Activated naive CD4-positive, alpha-beta T cell treated with anti-CD3 and anti-CD28 coated beads, Interleukin-2, amount 10 ng/mL, durations not matched to agents 7 days and 5 days (primary cell): ENCODE measurements around the gene BACE2.
"Not testable (repeated sequence)": the region's sequence is repeated elsewhere in the genome, so short reads cannot be mapped to it uniquely, and the experiment has no call there.

Experiments used
- CTCF ChIA-PET: fragments of 350-600 bp; sonication (Branson Sonifier 250); formaldehyde crosslinking; loops from one replicate; lab custom pipeline; 2021; ENCODE audit warnings: antibody characterized with exemption; lab: Charles Lee
- DNase-seq: peaks from one replicate; pipeline ENCODE4 v3.0.0-alpha.2; 2020
- H3K27ac Mint-ChIP-seq: one replicate; pipeline ENCODE4 v1.8.0; 2021; ENCODE audit warnings: mild to moderate bottlenecking, moderate library complexity, mixed read lengths
- H3K27me3 Mint-ChIP-seq: one replicate; pipeline ENCODE4 v1.8.0; 2021; ENCODE audit warnings: mild to moderate bottlenecking, mixed read lengths
- H3K36me3 Mint-ChIP-seq: one replicate; pipeline ENCODE4 v1.8.0; 2021; ENCODE audit warnings: mixed read lengths
- H3K4me1 Mint-ChIP-seq: one replicate; pipeline ENCODE4 v1.8.0; 2021; ENCODE audit warnings: mixed read lengths
- H3K4me3 Mint-ChIP-seq: one replicate; pipeline ENCODE4 v1.8.0; 2021; ENCODE audit warnings: mild to moderate bottlenecking, moderate library complexity, mixed read lengths
- H3K9me3 Mint-ChIP-seq: one replicate; pipeline ENCODE4 v1.8.0; 2021; ENCODE audit warnings: mixed read lengths

The BACE2 gene

GRCh38 chr21:41182547-41182946 lies 14.6 kb downstream of the BACE2 start:
- Mint-ChIP-seq H3K4me1 (no peaks in the 10 kb centered on the region), H3K27ac (no peak overlapping the region), H3K4me3 (no peak overlapping the region), H3K27me3 (peaks cover 16% of the 10 kb centered on the region), H3K9me3 (no peaks in the 10 kb centered on the region), H3K36me3 (no peaks in the 10 kb centered on the region)
- CTCF ChIA-PET, result interaction anchor here (0.6 kb wide), 1 partner anchor 13 kb away, joined by 4 read pairs; no protein-coding TSS in a partner anchor
- no peak for DNase-seq

GRCh38 chr21:41183575-41183974 lies 15.6 kb downstream of the BACE2 start:
- no peak for DNase-seq
- Mint-ChIP-seq H3K27me3 (peaks cover 11% of the 10 kb centered on the region), H3K36me3 (no peaks in the 10 kb centered on the region), H3K27ac (no peak overlapping the region), H3K9me3 (no peaks in the 10 kb centered on the region), H3K4me1 (no peaks in the 10 kb centered on the region), H3K4me3 (no peak overlapping the region)
- CTCF ChIA-PET, result no interaction called here

- H3K4me1 Mint-ChIP-seq, result no peaks in the 10 kb centered on the region
- H3K4me3 Mint-ChIP-seq, result no peak overlapping the region
- H3K9me3 Mint-ChIP-seq, result peaks cover 4% of the 10 kb centered on the region
- no peak for DNase-seq
- H3K36me3 Mint-ChIP-seq, result no peaks in the 10 kb centered on the region
- H3K27ac Mint-ChIP-seq, result no peak overlapping the region
- H3K27me3 Mint-ChIP-seq, result no peaks in the 10 kb centered on the region
- CTCF ChIA-PET, result no interaction called here
Measured at GRCh38 chr21:41185802-41186201, 17.8 kb downstream of the BACE2 start.

DNA sequence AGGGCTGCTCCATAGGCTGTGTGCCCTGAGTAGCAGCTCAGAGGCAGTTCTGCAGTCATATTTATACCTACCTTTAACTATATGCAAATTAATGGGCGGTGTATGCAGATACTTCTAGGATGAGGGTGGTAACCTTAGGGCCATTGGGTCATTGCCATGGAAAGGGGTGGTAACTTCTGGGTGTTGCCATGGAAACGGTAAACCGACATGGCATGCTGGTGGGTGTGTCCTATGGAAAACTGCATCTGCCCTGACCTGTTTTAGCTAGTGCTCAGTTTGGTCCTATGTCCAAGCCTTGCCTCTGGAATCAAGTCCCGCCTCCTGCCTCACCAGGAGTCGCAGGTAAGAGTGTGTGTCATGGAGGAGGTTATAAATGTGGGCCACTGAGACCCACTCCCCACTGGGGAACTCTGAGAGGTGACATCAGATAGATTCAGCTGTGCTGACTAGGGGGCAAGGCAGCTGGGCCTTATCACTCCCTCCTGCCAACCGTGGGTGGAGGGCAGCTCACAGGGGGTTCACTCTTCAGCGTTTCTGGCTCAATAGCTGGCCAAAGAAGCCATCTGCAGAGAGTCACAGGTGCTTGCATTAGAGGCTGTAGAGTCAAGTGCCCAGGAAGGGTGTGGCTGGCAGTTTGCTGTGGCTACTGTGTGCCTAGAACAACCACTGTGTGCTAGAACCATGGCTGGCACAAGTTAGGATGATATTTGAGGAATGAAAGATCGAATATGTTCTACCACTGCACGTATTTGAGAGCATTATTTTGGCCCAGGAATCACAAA lies 19.0 kb downstream of the BACE2 start:
- H3K4me3 Mint-ChIP-seq, result no peak overlapping the region
- no peaks in the 10 kb centered on the region for H3K36me3 Mint-ChIP-seq
- H3K27ac Mint-ChIP-seq, result no peak overlapping the region
- CTCF ChIA-PET, result no interaction called here
- no peaks in the 10 kb centered on the region for H3K4me1 Mint-ChIP-seq
- no peaks in the 10 kb centered on the region for H3K27me3 Mint-ChIP-seq
- peaks cover 4% of the 10 kb centered on the region for H3K9me3 Mint-ChIP-seq
- DNase-seq, result no peak

DNA sequence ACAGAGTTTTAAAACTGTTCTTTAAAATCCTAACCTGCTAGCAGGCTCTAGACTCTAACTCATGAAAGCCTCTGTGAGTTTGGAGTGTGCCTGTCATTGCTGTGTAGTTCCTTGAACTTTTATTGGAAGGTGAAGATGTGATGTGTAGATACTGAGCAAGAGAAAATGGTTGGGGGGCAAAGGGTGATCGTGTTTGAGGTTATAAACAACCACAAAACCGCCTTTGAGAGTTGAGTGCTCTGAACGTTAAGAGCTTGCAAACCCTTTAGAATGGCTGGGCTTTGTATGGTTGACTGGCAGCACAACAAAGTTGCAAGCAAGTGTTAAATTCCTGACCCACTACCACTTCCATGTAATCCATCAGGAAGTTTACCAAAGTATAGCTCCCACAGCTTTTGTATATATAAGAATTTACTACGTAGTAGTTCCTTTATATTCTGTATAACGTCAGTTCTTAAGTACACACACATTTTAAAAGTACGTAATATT lies 19.6 kb downstream of the BACE2 start:
- DNase-seq, result no peak
- H3K36me3 Mint-ChIP-seq, result no peaks in the 10 kb centered on the region
- no peaks in the 10 kb centered on the region for H3K27me3 Mint-ChIP-seq
- H3K9me3 Mint-ChIP-seq, result peaks cover 4% of the 10 kb centered on the region
- H3K27ac Mint-ChIP-seq, result no peak overlapping the region
- H3K4me3 Mint-ChIP-seq, result no peak overlapping the region
- CTCF ChIA-PET, result no interaction called here
- no peaks in the 10 kb centered on the region for H3K4me1 Mint-ChIP-seq

DNA sequence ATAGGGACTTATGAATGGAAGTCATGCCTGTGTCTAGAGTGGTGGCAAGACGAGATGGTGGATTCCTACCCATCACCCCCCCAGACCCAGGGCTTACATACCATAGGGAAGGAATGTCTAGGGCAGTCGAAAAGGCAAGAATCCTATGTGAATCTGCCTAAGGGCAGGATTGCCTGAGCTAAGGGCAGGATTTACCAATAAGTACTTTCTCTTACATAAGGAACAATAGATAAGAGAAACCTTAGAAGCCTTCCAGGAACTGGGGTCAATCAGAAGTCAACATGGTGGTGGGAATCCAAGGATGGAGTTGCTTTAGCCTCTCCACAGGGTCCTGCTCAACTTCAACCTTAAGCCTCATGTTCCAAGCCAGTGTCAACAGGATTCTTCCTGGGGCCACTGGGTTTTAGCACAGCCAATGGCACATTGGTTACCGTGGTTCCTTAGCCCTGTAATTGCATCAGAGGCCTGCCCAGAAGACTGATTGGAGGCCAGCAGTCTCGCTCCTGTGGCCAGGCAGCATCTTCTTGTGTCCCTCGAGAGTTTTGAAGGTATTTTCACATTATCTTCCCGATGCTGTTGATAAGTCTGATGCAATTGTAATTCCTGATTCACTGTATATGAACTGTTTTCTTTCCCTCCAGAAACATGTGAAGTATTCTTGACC lies 20.7 kb downstream of the BACE2 start:
- no peak overlapping the region for H3K27ac Mint-ChIP-seq
- no peaks in the 10 kb centered on the region for H3K36me3 Mint-ChIP-seq
- H3K27me3 Mint-ChIP-seq, result no peaks in the 10 kb centered on the region
- H3K4me3 Mint-ChIP-seq, result no peak overlapping the region
- no peaks in the 10 kb centered on the region for H3K4me1 Mint-ChIP-seq
- DNase-seq, result no peak
- CTCF ChIA-PET, result no interaction called here
- peaks cover 4% of the 10 kb centered on the region for H3K9me3 Mint-ChIP-seq

- no peak for DNase-seq
- CTCF ChIA-PET, result no interaction called here
- no peaks in the 10 kb centered on the region for H3K4me1 Mint-ChIP-seq
- H3K27ac Mint-ChIP-seq, result no peak overlapping the region
- no peaks in the 10 kb centered on the region for H3K27me3 Mint-ChIP-seq
- peaks cover 4% of the 10 kb centered on the region for H3K9me3 Mint-ChIP-seq
- no peaks in the 10 kb centered on the region for H3K36me3 Mint-ChIP-seq
- H3K4me3 Mint-ChIP-seq, result no peak overlapping the region
Measured at GRCh38 chr21:41189150-41189745, 21.3 kb downstream of the BACE2 start.

GRCh38 chr21:41192552-41192951 lies 24.6 kb downstream of the BACE2 start:
- H3K27ac Mint-ChIP-seq, H3K4me3 Mint-ChIP-seq, H3K27me3 Mint-ChIP-seq, CTCF ChIA-PET, H3K36me3 Mint-ChIP-seq, H3K4me1 Mint-ChIP-seq, DNase-seq, H3K9me3 Mint-ChIP-seq: not testable (repeated sequence)

DNA sequence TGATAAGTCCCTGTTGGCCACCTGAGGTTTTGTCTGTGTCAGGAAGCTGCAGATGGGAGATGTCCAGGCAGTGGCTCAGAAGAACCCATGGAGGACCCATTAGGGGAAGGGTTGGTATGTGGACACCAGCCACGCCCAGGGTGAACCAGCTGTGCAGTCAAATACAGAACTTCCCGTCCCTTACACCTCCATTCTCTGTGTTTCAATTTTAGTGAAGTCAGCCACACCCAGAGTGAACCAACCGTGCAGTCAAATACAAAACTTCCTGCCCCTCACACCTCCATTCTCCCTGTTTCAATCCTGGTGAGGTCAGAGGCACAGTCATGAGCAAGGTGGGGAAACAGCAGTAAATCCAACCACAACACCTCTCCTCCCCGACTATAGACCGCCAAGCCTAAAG lies 27.4 kb downstream of the BACE2 start:
- no peak for DNase-seq
- Mint-ChIP-seq H3K27me3 (peaks cover 6% of the 10 kb centered on the region), H3K9me3 (no peaks in the 10 kb centered on the region), H3K36me3 (no peaks in the 10 kb centered on the region), H3K27ac (no peak overlapping the region), H3K4me3 (no peak overlapping the region), H3K4me1 (no peaks in the 10 kb centered on the region)
- CTCF ChIA-PET, result no interaction called here

GRCh38 chr21:41196993-41197392 lies 29.0 kb downstream of the BACE2 start:
- CTCF ChIA-PET, result no interaction called here

GRCh38 chr21:41197582-41197981 lies 29.6 kb downstream of the BACE2 start:
- no peak for DNase-seq
- no peak overlapping the region for H3K4me3 Mint-ChIP-seq
- H3K9me3 Mint-ChIP-seq, result no peaks in the 10 kb centered on the region
- H3K36me3 Mint-ChIP-seq, result no peaks in the 10 kb centered on the region
- no peaks in the 10 kb centered on the region for H3K4me1 Mint-ChIP-seq
- CTCF ChIA-PET, result no interaction called here
- H3K27ac Mint-ChIP-seq, result no peak overlapping the region
- peaks cover 6% of the 10 kb centered on the region for H3K27me3 Mint-ChIP-seq

More at GRCh38 chr21:41196993-41197392, 29.0 kb downstream of the BACE2 start:
- Mint-ChIP-seq H3K4me3 (no peak overlapping the region), H3K27me3 (peaks cover 6% of the 10 kb centered on the region), H3K9me3 (no peaks in the 10 kb centered on the region), H3K4me1 (no peaks in the 10 kb centered on the region), H3K27ac (no peak overlapping the region), H3K36me3 (no peaks in the 10 kb centered on the region)
- DNase-seq, result no peak

GRCh38 chr21:41198647-41199046 lies 30.7 kb downstream of the BACE2 start:
- H3K27ac Mint-ChIP-seq, H3K36me3 Mint-ChIP-seq, CTCF ChIA-PET, H3K4me1 Mint-ChIP-seq, DNase-seq, H3K4me3 Mint-ChIP-seq, H3K9me3 Mint-ChIP-seq: not testable (repeated sequence)
- peaks cover 12% of the 10 kb centered on the region for H3K27me3 Mint-ChIP-seq

DNA sequence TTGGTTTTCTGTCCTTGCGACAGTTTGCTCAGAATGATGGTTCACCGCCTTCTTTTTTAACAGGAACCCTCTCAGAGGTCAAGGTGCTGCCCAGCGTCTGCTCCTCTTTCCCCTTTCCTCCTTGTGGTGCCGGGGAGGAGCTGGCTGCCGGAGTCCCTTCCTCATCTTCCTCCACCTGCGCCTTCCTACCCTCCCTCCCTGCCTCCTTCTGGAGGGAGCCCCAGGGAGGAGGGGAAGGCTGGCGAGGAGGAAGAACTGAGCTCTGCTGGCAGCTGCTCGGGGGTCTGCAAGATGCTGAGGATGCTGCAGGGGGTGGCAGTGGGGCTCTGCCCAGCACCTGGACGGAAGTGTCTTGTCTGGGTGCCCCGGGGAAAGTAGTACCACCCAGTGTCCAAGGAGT lies 31.2 kb downstream of the BACE2 start:
- Mint-ChIP-seq H3K27ac (no peak overlapping the region), H3K4me3 (no peak overlapping the region), H3K4me1 (no peaks in the 10 kb centered on the region), H3K36me3 (no peaks in the 10 kb centered on the region), H3K27me3 (peaks cover 15% of the 10 kb centered on the region), H3K9me3 (no peaks in the 10 kb centered on the region)
- CTCF ChIA-PET, result no interaction called here
- no peak for DNase-seq

DNA sequence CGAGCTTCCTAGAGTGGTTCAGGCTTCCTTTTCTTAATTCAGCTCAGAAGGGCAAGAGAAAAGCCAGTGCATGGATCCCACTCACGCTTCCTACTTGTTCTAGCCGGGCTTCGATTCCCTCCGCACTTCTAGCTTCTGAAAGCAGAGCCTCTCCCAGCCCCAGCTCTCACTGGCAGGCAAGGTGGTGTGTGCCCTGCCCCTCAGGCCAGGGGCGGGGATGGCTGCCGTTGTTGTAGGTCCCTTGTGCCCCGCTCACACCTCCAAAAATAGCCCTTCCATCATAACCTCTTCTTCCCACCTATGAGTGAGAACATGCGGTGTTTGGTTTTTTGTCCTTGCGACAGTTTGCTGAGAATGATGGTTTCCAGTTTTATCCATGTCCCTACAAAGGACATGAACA lies 31.6 kb downstream of the BACE2 start:
- H3K4me3 Mint-ChIP-seq, result no peak overlapping the region
- H3K36me3 Mint-ChIP-seq, result no peaks in the 10 kb centered on the region
- DNase-seq, result no peak
- no peaks in the 10 kb centered on the region for H3K9me3 Mint-ChIP-seq
- peaks cover 15% of the 10 kb centered on the region for H3K27me3 Mint-ChIP-seq
- no peak overlapping the region for H3K27ac Mint-ChIP-seq
- H3K4me1 Mint-ChIP-seq, result no peaks in the 10 kb centered on the region
- CTCF ChIA-PET, result no interaction called here

- H3K4me3 Mint-ChIP-seq, result no peak overlapping the region
- no peaks in the 10 kb centered on the region for H3K36me3 Mint-ChIP-seq
- peaks cover 19% of the 10 kb centered on the region for H3K27me3 Mint-ChIP-seq
- DNase-seq, result no peak
- CTCF ChIA-PET, result no interaction called here
- no peaks in the 10 kb centered on the region for H3K9me3 Mint-ChIP-seq
- H3K4me1 Mint-ChIP-seq, result no peaks in the 10 kb centered on the region
- no peak overlapping the region for H3K27ac Mint-ChIP-seq
Measured at GRCh38 chr21:41201385-41201784, 33.4 kb downstream of the BACE2 start.
